ENCODE results near the gene FAM209A. TPM values are rescaled to one million over a fixed set of nuclear protein-coding genes. Genes with fewer than 3 reads are reported as not detected.

The FAM209A gene
- total RNA-seq, 1 experiment from 2014 or later = 0.40 TPM

GRCh38 chr20:56517641-56518040 lies 6.9 kb upstream of the FAM209A start:
- no peaks in the 10 kb centered on the region for H3K4me1 Mint-ChIP-seq (ENCODE audit: low read depth, unreplicated experiment)
- BruUV-seq (replicated peaks) = no TSS peak
- H3K27ac Mint-ChIP-seq (ENCODE audit: unreplicated experiment) = no peak overlapping the region
- no peak for DNase-seq
- intact Hi-C loops (cut with micrococcal nuclease; ENCODE audit: unreplicated experiment) = no loop called here
- H3K27me3 Mint-ChIP-seq (ENCODE audit: unreplicated experiment) = no peaks in the 10 kb centered on the region
- TF ChIP-seq CTCF (IDR thresholded peaks at IDR 0.05; ENCODE audit: unreplicated experiment) = no peak
- no peaks in the 10 kb centered on the region for H3K36me3 Mint-ChIP-seq (ENCODE audit: insufficient read depth, unreplicated experiment)
- H3K4me3 Mint-ChIP-seq (ENCODE audit: low read depth, unreplicated experiment) = no peak overlapping the region
- no peaks in the 10 kb centered on the region for H3K9me3 Mint-ChIP-seq (ENCODE audit: low read depth, unreplicated experiment)
- CTCF ChIA-PET = no interaction called here

- CTCF ChIA-PET = no interaction called here
- no peak for DNase-seq
Measured at GRCh38 chr20:56518126-56518525, 6.4 kb upstream of the FAM209A start.

GRCh38 chr20:56518721-56519398 lies 5.7 kb upstream of the FAM209A start:
- no peak overlapping the region for H3K4me3 Mint-ChIP-seq (ENCODE audit: low read depth, unreplicated experiment)
- TF ChIP-seq CTCF (IDR thresholded peaks at IDR 0.05; ENCODE audit: unreplicated experiment) = no peak
- intact Hi-C loops (cut with micrococcal nuclease; ENCODE audit: unreplicated experiment) = no loop called here
- no TSS peak for BruUV-seq (replicated peaks)
- no peak for DNase-seq
- no peaks in the 10 kb centered on the region for H3K27me3 Mint-ChIP-seq (ENCODE audit: unreplicated experiment)
- no peak overlapping the region for H3K27ac Mint-ChIP-seq (ENCODE audit: unreplicated experiment)
- CTCF ChIA-PET = no interaction called here
- H3K4me1 Mint-ChIP-seq (ENCODE audit: low read depth, unreplicated experiment) = no peaks in the 10 kb centered on the region
- no peaks in the 10 kb centered on the region for H3K36me3 Mint-ChIP-seq (ENCODE audit: insufficient read depth, unreplicated experiment)
- H3K9me3 Mint-ChIP-seq (ENCODE audit: low read depth, unreplicated experiment) = no peaks in the 10 kb centered on the region

More at GRCh38 chr20:56518126-56518525, 6.4 kb upstream of the FAM209A start:
- no peak for TF ChIP-seq CTCF (IDR thresholded peaks at IDR 0.05; ENCODE audit: unreplicated experiment)
- intact Hi-C loops (cut with micrococcal nuclease; ENCODE audit: unreplicated experiment) = no loop called here
- Mint-ChIP-seq H3K4me1 (ENCODE audit: low read depth, unreplicated experiment) (no peaks in the 10 kb centered on the region), H3K27ac (ENCODE audit: unreplicated experiment) (no peak overlapping the region), H3K36me3 (ENCODE audit: insufficient read depth, unreplicated experiment) (no peaks in the 10 kb centered on the region), H3K4me3 (ENCODE audit: low read depth, unreplicated experiment) (no peak overlapping the region), H3K27me3 (ENCODE audit: unreplicated experiment) (no peaks in the 10 kb centered on the region), H3K9me3 (ENCODE audit: low read depth, unreplicated experiment) (no peaks in the 10 kb centered on the region)
- BruUV-seq (replicated peaks) = no TSS peak

- DNase-seq = no peak
- H3K27ac Mint-ChIP-seq (ENCODE audit: unreplicated experiment) = no peak overlapping the region
- no peaks in the 10 kb centered on the region for H3K36me3 Mint-ChIP-seq (ENCODE audit: insufficient read depth, unreplicated experiment)
- H3K9me3 Mint-ChIP-seq (ENCODE audit: low read depth, unreplicated experiment) = no peaks in the 10 kb centered on the region
- H3K4me1 Mint-ChIP-seq (ENCODE audit: low read depth, unreplicated experiment) = no peaks in the 10 kb centered on the region
- no peaks in the 10 kb centered on the region for H3K27me3 Mint-ChIP-seq (ENCODE audit: unreplicated experiment)
- no TSS peak for BruUV-seq (replicated peaks)
- intact Hi-C loops (cut with micrococcal nuclease; ENCODE audit: unreplicated experiment) = no loop called here
- no peak for TF ChIP-seq CTCF (IDR thresholded peaks at IDR 0.05; ENCODE audit: unreplicated experiment)
- CTCF ChIA-PET = interaction anchor here (0.6 kb wide), 1 partner anchor 43 kb away, joined by 6 read pairs; no protein-coding TSS in a partner anchor
- no peak overlapping the region for H3K4me3 Mint-ChIP-seq (ENCODE audit: low read depth, unreplicated experiment)
Measured at GRCh38 chr20:56519551-56519950, 5.0 kb upstream of the FAM209A start.
